Esophagus squamous epithelium (tissue), 5 donors: ENCODE results near the gene SH3RF1. TPM values are rescaled to one million over a fixed set of nuclear protein-coding genes. Genes with fewer than 3 reads are reported as not detected.

Source experiments
- DNase-seq: peaks from one replicate; lab custom pipeline; 2025; lab: John Stamatoyannopoulos, UW
- H3K27ac ChIP-seq, 4 donors: fragments of 200-600 bp; sonication (generic); one replicate each; pipeline ENCODE4 v1.5.1; 2016 to 2019; ENCODE audit warnings: mild to moderate bottlenecking in 1 of 4
- H3K27me3 ChIP-seq, 4 donors: fragments of 200-600 bp; sonication (generic); 1 replicate in 3 of 4; 2 replicates in 1 of 4; pipeline versions ENCODE4 v1.5.1 to v1.6.0; 2017 to 2021; ENCODE audit warnings: antibody characterized with exemption in 1 of 4
- H3K36me3 ChIP-seq, 3 donors: fragments of 200-600 bp; sonication (generic); one replicate each; pipeline ENCODE4 v1.5.1; 2016 to 2019
- H3K4me1 ChIP-seq, 3 donors: fragments of 200-600 bp; sonication (generic); one replicate each; pipeline ENCODE4 v1.5.1; 2017 to 2019
- H3K4me3 ChIP-seq, 4 donors: fragments of 200-600 bp; sonication (generic); 1 replicate in 3 of 4; 2 replicates in 1 of 4; pipeline ENCODE4 v1.5.1; 2016 to 2019; ENCODE audit warnings: mild to moderate bottlenecking in 2 of 4, moderate library complexity in 1 of 4
- H3K9me3 ChIP-seq, 3 donors: fragments of 200-600 bp; sonication (generic); one replicate each; pipeline ENCODE4 v1.5.1; 2016 to 2019
- CTCF ChIP-seq, 6 experiments: fragments of 450-650 bp in 4 of 6; fragments of 200-600 bp in 2 of 6; sonication (generic) in 2 of 6; IDR thresholded peaks; one replicate each; pipeline ENCODE4 v1.5.1; 2016 to 2019; ENCODE audit warnings: antibody characterized with exemption in 6 of 6, mild to moderate bottlenecking in 4 of 6, moderate library complexity in 4 of 6
- POLR2A ChIP-seq, 4 donors: fragments of 450-650 bp; IDR thresholded peaks; one replicate each; pipeline ENCODE4 v1.6.1; 2017; ENCODE audit warnings: antibody characterized with exemption in 4 of 4, mild to moderate bottlenecking in 4 of 4, moderate library complexity in 3 of 4
- WGBS, 2 donors: methylation state at CpG; one replicate each; pipeline ENCODE4 v1.1.5; 2018; 5-methylcytosine and 5-hydroxymethylcytosine counted together
- intact Hi-C: fragments of 100-400 bp; cut with DNase I; formaldehyde crosslinking; loops from one replicate; pipeline ENCODE4 v1.15.0; 2022
- total RNA-seq, 4 donors: library from RNA; depleted of rRNA; stranded (reverse); fragments of >200 nt; gene quantifications; one replicate each; pipeline ENCODE4 v1.1.0, GENCODE V29; 2016
- donor health status: DM: yes; HTN: yes; CAD: no.

The SH3RF1 gene
- total RNA-seq, 4 donors from 2014 or later: 3.9 to 9.3 (median 5.7) TPM

DNA sequence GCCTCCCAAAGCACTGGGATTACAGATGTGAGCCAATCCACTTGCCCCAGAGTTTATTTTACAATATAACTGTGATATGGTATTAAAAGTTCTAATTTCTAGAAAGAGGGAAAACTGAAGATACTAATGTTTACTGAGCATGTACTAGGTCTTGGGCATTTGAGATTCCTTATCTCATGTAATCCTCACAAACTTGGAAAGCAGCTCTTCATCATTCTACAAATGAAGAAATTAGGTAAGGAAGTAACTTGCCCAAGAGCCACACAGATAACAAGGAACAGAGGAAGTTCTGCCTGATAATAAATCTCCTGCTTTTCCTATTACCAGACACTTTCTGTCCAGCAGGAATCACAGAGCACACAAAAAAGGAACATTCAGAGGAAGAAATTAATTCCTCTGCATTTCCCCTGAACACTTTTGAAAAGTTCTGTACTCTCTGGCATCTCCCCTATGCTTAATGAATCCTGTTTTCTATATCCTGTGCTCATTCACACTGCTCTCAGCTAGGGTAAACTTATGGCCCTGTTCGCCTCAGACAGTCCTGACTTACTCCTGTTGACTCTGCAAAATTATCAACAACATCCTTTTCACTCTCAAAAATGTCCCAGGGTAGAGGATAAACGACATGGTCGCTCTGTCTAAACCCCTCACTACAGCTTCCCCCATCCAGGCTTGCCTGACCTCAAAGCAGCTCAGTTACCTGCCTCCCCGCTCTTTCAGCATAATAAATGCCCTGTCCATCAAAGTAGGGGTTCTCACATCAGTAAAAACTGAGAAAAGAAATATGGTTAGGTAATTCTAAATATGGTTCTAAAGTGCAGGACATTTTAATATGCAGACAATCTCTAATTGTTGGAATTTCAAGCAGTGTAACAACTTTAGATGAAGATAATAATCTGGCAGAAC is 13.6 kb downstream of the SH3RF1 start:
- WGBS, 2 donors: 65 to 75% methylated on average over 3 to 4 of the region's 4 CpGs
- no peak for DNase-seq
- Histone ChIP-seq H3K27ac (no peak overlapping the region), H3K4me1 (peaks cover 7 to 61% (median 10%) of the 10 kb centered on the region in 3 donors), H3K36me3 (no peaks in the 10 kb centered on the region), H3K27me3 (no peaks in the 10 kb centered on the region), H3K9me3 (no peaks in the 10 kb centered on the region), H3K4me3 (no peak overlapping the region)
- no peak for TF ChIP-seq CTCF (IDR thresholded peaks at IDR 0.05)
- no peak for TF ChIP-seq POLR2A (IDR thresholded peaks at IDR 0.05)
- intact Hi-C loops: no loop called here

- intact Hi-C loops: no loop called here
- H3K36me3 ChIP-seq: no peaks in the 10 kb centered on the region
- WGBS, 2 donors: 72 to 83% methylated on average over 3 of the region's 3 CpGs
- H3K4me3 ChIP-seq: no peak overlapping the region
- no peak for TF ChIP-seq POLR2A (IDR thresholded peaks at IDR 0.05)
- no peak for TF ChIP-seq CTCF (IDR thresholded peaks at IDR 0.05)
- no peak for DNase-seq
- peaks cover 7 to 71% (median 10%) of the 10 kb centered on the region in 3 donors for H3K4me1 ChIP-seq
- H3K27ac ChIP-seq: no peak overlapping the region
- H3K9me3 ChIP-seq: no peaks in the 10 kb centered on the region
- H3K27me3 ChIP-seq: no peaks in the 10 kb centered on the region
These were observed 14.6 kb downstream of the SH3RF1 start for GRCh38 chr4:169256101-169256612.

DNA sequence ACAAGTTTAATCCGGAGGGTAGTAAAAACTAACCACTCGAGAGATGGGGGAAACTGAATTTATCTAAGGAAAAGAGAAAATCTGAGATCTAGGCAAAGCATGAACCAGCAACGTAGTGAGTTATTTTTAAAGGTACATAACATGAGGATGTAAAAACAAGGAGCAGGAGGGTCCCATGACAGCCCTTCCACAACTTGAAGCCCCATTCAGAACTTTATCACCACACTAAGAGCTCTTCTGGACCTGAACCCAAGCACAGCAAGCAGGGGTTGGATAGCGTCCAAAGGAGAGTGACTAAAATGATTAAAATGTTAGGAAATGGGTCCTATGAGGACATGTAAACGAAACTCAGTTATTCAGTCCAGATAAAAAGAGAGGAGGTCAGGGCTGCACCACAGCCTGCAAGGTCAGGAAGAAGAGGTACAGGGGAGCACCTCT is 16.2 kb downstream of the SH3RF1 start:
- Histone ChIP-seq H3K4me3 (no peak overlapping the region), H3K36me3 (no peaks in the 10 kb centered on the region), H3K9me3 (no peaks in the 10 kb centered on the region), H3K27ac (no peak overlapping the region), H3K4me1 (peaks cover 7 to 77% (median 10%) of the 10 kb centered on the region in 3 donors), H3K27me3 (no peaks in the 10 kb centered on the region)
- intact Hi-C loops: no loop called here
- TF ChIP-seq POLR2A (IDR thresholded peaks at IDR 0.05) (no peak), CTCF (IDR thresholded peaks at IDR 0.05) (no peak)
- 50 to 55% methylated on average over 5 of the region's 5 CpGs for WGBS, 2 donors
- no peak for DNase-seq

GRCh38 chr4:169253904-169254303 is 16.9 kb downstream of the SH3RF1 start:
- intact Hi-C loops: no loop called here
- 0% methylated on average over 1 of the region's 1 CpG for WGBS, 2 donors
- Histone ChIP-seq H3K27me3 (no peaks in the 10 kb centered on the region), H3K9me3 (no peaks in the 10 kb centered on the region), H3K27ac (no peak overlapping the region), H3K36me3 (no peaks in the 10 kb centered on the region), H3K4me3 (no peak overlapping the region), H3K4me1 (peaks cover 7 to 84% (median 10%) of the 10 kb centered on the region in 3 donors)
- no peak for DNase-seq
- TF ChIP-seq POLR2A (IDR thresholded peaks at IDR 0.05): no peak
- TF ChIP-seq CTCF (IDR thresholded peaks at IDR 0.05): no peak

GRCh38 chr4:169253113-169253671 is 17.6 kb downstream of the SH3RF1 start:
- DNase-seq: no peak

More at GRCh38 chr4:169253113-169253671, 17.6 kb downstream of the SH3RF1 start:
- Histone ChIP-seq H3K36me3 (no peaks in the 10 kb centered on the region), H3K9me3 (no peaks in the 10 kb centered on the region), H3K27ac (peak overlapping the region in 1 of 4 donors; percentile 40), H3K4me1 (peaks cover 7 to 83% (median 10%) of the 10 kb centered on the region in 3 donors), H3K27me3 (no peaks in the 10 kb centered on the region), H3K4me3 (no peak overlapping the region)
- WGBS, 2 donors: 71 to 74% methylated on average over 2 of the region's 2 CpGs
- TF ChIP-seq CTCF (IDR thresholded peaks at IDR 0.05): no peak
- TF ChIP-seq POLR2A (IDR thresholded peaks at IDR 0.05): no peak
- intact Hi-C loops: no loop called here
